K562 (cell line): ENCODE measurements around the gene RBM17. TPM values are rescaled to one million over a fixed set of nuclear protein-coding genes. Genes with fewer than 3 reads are reported as not detected.

ENCODE experiments used
- ATAC-seq: fragments of 200-7000 bp; cut with Tn5 transposase; 3 replicates; pipeline ENCODE4 v1.9.1; 2020; ENCODE audit warnings: moderate library complexity
- BruUV-seq: library from RNA; stranded (reverse); fragments of 400-500 nt; replicated peaks from 2 replicates; lab custom pipeline; 2021; lab: Mats Ljungman, UMichigan
- CTCF ChIA-PET: fragments of 300-600 bp; formaldehyde crosslinking; extraction: SDS; loops from one replicate; lab custom pipeline; 2021; ENCODE audit warnings: low intra/inter-chr PET ratio; lab: Yijun Ruan, JAX
- POLR2A ChIA-PET: fragments of 300-600, 350-650 bp; sonication (Branson Sonifier 250); formaldehyde crosslinking; extraction: SDS; loops from one replicate; lab custom pipeline; 2021; ENCODE audit warnings: antibody characterized with exemption, inconsistent platforms; lab: Yijun Ruan, JAX
- DNase-seq, 4 experiments: peaks; one replicate each; pipeline versions ENCODE4 v3.0.0 to v3.0.0-alpha.2; 2011 to 2018; ENCODE audit warnings: low spot score in 3 of 4, mixed read lengths in 3 of 4; ENCODE audit errors: extremely low read depth in 1 of 4
- FAIRE-seq: peaks from 2 replicates; lab custom pipeline; 2011; peaks lifted over from hg19 to GRCh38; lab: Jason Lieb, UNC
- H2AFZ ChIP-seq: 2 replicates; pipeline ENCODE4 v1.6.0; 2011; ENCODE audit warnings: low read depth, low read length, control low read depth, inconsistent platforms
- H3K27ac ChIP-seq: fragments of 200-600 bp; 3 replicates; pipeline ENCODE4 v1.8.0; 2011; ENCODE audit warnings: low read depth, mild to moderate bottlenecking, control low read depth, inconsistent platforms, low read length, moderate library complexity, mixed read lengths; ENCODE audit errors: extremely low read depth
- H3K27me3 ChIP-seq, 2 experiments: fragments of 300-600 bp in 1 of 2; 2 replicates in 1 of 2; 3 replicates in 1 of 2; pipeline versions ENCODE4 v1.6.0 to v1.8.0; 2011; ENCODE audit warnings: inconsistent platforms in 2 of 2, low read length in 2 of 2, mild to moderate bottlenecking in 1 of 2, mixed read lengths in 1 of 2, moderate library complexity in 1 of 2; ENCODE audit not compliant: control insufficient read depth in 2 of 2, insufficient read depth in 2 of 2
- H3K36me3 ChIP-seq: fragments of 300-600 bp; 3 replicates; pipeline ENCODE4 v1.8.0; 2011; ENCODE audit warnings: mild to moderate bottlenecking, low read length, inconsistent platforms; ENCODE audit not compliant: control insufficient read depth, insufficient read depth
- H3K4me1 ChIP-seq, 2 experiments: fragments of 200-600 bp in 1 of 2; replicated peaks in 1 of 2; 2 replicates in 1 of 2; 3 replicates in 1 of 2; pipeline versions ENCODE4 v1.5.1 to v1.8.0; 2011; ENCODE audit warnings: inconsistent platforms in 2 of 2, low read length in 2 of 2, mild to moderate bottlenecking in 1 of 2, mixed read lengths in 1 of 2, moderate library complexity in 1 of 2; ENCODE audit not compliant: control insufficient read depth in 2 of 2, insufficient read depth in 2 of 2
- H3K4me2 ChIP-seq: 2 replicates; pipeline ENCODE4 v1.6.1; 2011; ENCODE audit warnings: low read length, control low read depth, inconsistent platforms, mixed read lengths; ENCODE audit not compliant: insufficient read depth
- H3K4me3 ChIP-seq: fragments of 200-600 bp; sonication (generic), shearing (Covaris generic); 2 replicates; pipeline ENCODE4 v1.5.1; 2016; ENCODE audit warnings: control low read depth, inconsistent platforms
- H3K79me2 ChIP-seq: fragments of 200-600 bp; 3 replicates; pipeline ENCODE4 v1.8.0; 2011; ENCODE audit warnings: low read length, inconsistent platforms; ENCODE audit not compliant: control insufficient read depth, insufficient read depth
- H3K9ac ChIP-seq, 2 experiments: 2 replicates each; pipeline versions ENCODE4 v1.6.0 to v1.6.1; 2011; ENCODE audit warnings: low read depth in 2 of 2, low read length in 2 of 2, control low read depth in 1 of 2, inconsistent platforms in 1 of 2, mild to moderate bottlenecking in 1 of 2, mixed read lengths in 1 of 2; ENCODE audit not compliant: insufficient read depth in 1 of 2
- H3K9me1 ChIP-seq: one replicate; pipeline ENCODE4 v1.6.0; 2011; ENCODE audit warnings: inconsistent platforms, mild to moderate bottlenecking, low read length, moderate library complexity; ENCODE audit not compliant: control insufficient read depth, insufficient read depth
- H3K9me3 ChIP-seq: replicated peaks from 2 replicates; pipeline ENCODE4 v1.5.1; 2011; ENCODE audit warnings: low read depth, low read length, inconsistent platforms; ENCODE audit not compliant: control insufficient read depth, insufficient read depth
- H4K20me1 ChIP-seq: replicated peaks from 2 replicates; pipeline ENCODE4 v1.6.1; 2011; ENCODE audit warnings: low read length, inconsistent platforms, mixed read lengths; ENCODE audit not compliant: control insufficient read depth, insufficient read depth
- ETS2 ChIP-seq: IDR thresholded peaks from 2 replicates; pipeline ENCODE4 v1.6.1; 2016; ENCODE audit warnings: borderline replicate concordance, missing genetic modification characterization, mild to moderate bottlenecking, moderate library complexity, missing compliant biosample characterization; ENCODE audit not compliant: poor library complexity, severe bottlenecking
- HIVEP1 ChIP-seq: fragments of 250-450 bp; sonication (Bioruptor Pico); IDR thresholded peaks from 2 replicates; pipeline ENCODE4 v1.4.0; 2020; ENCODE audit warnings: mild to moderate bottlenecking
- RUNX1 ChIP-seq: sonication (generic); IDR thresholded peaks from 2 replicates; pipeline ENCODE4 v1.6.1; 2016; ENCODE audit warnings: antibody characterized with exemption, low read depth
- ZNF197 ChIP-seq: fragments of 200-800 bp; sonication (Bioruptor generic); IDR thresholded peaks from 2 replicates; pipeline ENCODE4 v1.6.1; 2016; ENCODE audit warnings: low read depth, missing genetic modification characterization, missing compliant biosample characterization
- ZNF551 ChIP-seq: fragments of 250-450 bp; sonication (Bioruptor Pico); IDR thresholded peaks from 2 replicates; pipeline ENCODE4 v1.5.0; 2021; ENCODE audit warnings: mild to moderate bottlenecking, moderate library complexity
- ZNF830 ChIP-seq: fragments of 250-450 bp; sonication (Bioruptor Pico); IDR thresholded peaks from 2 replicates; pipeline ENCODE4 v1.5.0; 2021; ENCODE audit warnings: mild to moderate bottlenecking
- WGBS: fragments of 100-300 bp; shearing (Covaris generic); methylation state at CpG from one replicate; pipeline ENCODE4 v1.1.6; 2016; ENCODE audit warnings: low coverage, mixed read lengths; ENCODE audit not compliant: insufficient coverage; ENCODE audit errors: missing lambda C conversion rate; 5-methylcytosine and 5-hydroxymethylcytosine counted together
- in situ Hi-C: fragments of 300-500 bp; cut with MboI; formaldehyde crosslinking; loops from 4 replicates; pipeline ENCODE4 v1.15.0; 2018; ENCODE audit warnings: inconsistent platforms, mixed read lengths
- intact Hi-C: fragments of 100-400 bp; cut with micrococcal nuclease; formaldehyde crosslinking; loops from 2 replicates; pipeline ENCODE4 v1.14.2; 2022
- polyA plus RNA-seq, 8 experiments: library from polyadenylated mRNA; depleted of rRNA in 4 of 8; stranded (reverse) in 5 of 8; unstranded in 3 of 8; fragments of >200 nt; fragmentation: Nextera tagmentation in 2 of 8; fragmentation: Illumina TruSeq in 1 of 8; extraction: Ambion mirVana in 2 of 8; extraction: Trizol in 1 of 8; gene quantifications; 2 replicates each; pipeline versions ENCODE4 v1.2.1 to v1.2.3, GENCODE V29; 2011 to 2014; ENCODE audit warnings: inconsistent platforms in 1 of 8, missing spikeins in 1 of 8
- total RNA-seq, 7 experiments: library from RNA; depleted of rRNA in 6 of 7; stranded (reverse); fragments of >200 nt in 6 of 7; fragmentation: Illumina TruSeq in 2 of 7; extraction: Trizol in 2 of 7; gene quantifications; 2 replicates each; pipeline versions ENCODE4 v1.2.1 to v1.2.3, GENCODE V29; 2011 to 2021; ENCODE audit warnings: low replicate concordance in 1 of 7

Gene RBM17
- total and polyA plus RNA-seq, 9 of the 15 experiments (the other 6 are each of a cell fraction or from before 2014, with no cell fraction given) = 23.6 to 217 (median 124) TPM

GRCh38 chr10:6121146-6121545 lies 32.3 kb downstream of the RBM17 start:
- no peaks in the 10 kb centered on the region for H3K27me3 ChIP-seq
- peaks cover 6 to 7% of the 10 kb centered on the region in 2 experiments; a peak in 2 of 5 replicates for H3K4me1 ChIP-seq
- TF ChIP-seq RUNX1 (no peak), ZNF551 (CRISPR knock-in tag) (no peak), HIVEP1 (no peak), ZNF830 (CRISPR knock-in tag) (no peak), ZNF197 (CRISPR knock-in tag) (no peak), ETS2 (tag) (no peak)
- TF ChIP-seq, all 486 proteins: peak for 0
- H3K36me3 ChIP-seq = peaks cover 8% of the 10 kb centered on the region
- DNase-seq (no peak), FAIRE-seq (no peak), ATAC-seq (no peak)
- no peaks in the 10 kb centered on the region for H3K79me2 ChIP-seq
- in situ Hi-C loops (loop anchor here (25.0 kb wide), 1 partner anchor 541 kb away; no protein-coding TSS in a partner anchor), intact Hi-C loops (no loop called here)
- no peak overlapping the region for H3K4me2 ChIP-seq
- ChIA-PET POLR2A (interaction anchor here (0.6 to 2.4 kb wide), 2 partner anchors 8 to 61 kb away, joined by 3 to 9 read pairs; no protein-coding TSS in a partner anchor), CTCF (no interaction called here)
- no peak overlapping the region for H3K27ac ChIP-seq
- no peak overlapping the region for H2AFZ ChIP-seq
- H3K9me3 ChIP-seq = no peaks in the 10 kb centered on the region
- 0 out of 2 replicates have a peak, but pooled peaks cover 3% of the 10 kb centered on the region for H4K20me1 ChIP-seq
- no TSS peak for BruUV-seq
- no peak overlapping the region for H3K4me3 ChIP-seq
- H3K9ac ChIP-seq = no peak overlapping the region
- H3K9me1 ChIP-seq = no peaks in the 10 kb centered on the region
- WGBS = 62% methylated on average over 6 of the region's 11 CpGs
